ENCODE measurements around the gene NTM. TPM values are rescaled to one million over a fixed set of nuclear protein-coding genes. Genes with fewer than 3 reads are reported as not detected.

NTM gene
- polyA plus RNA-seq, 1 donor from 2014 or later: 39.4 TPM

DNA sequence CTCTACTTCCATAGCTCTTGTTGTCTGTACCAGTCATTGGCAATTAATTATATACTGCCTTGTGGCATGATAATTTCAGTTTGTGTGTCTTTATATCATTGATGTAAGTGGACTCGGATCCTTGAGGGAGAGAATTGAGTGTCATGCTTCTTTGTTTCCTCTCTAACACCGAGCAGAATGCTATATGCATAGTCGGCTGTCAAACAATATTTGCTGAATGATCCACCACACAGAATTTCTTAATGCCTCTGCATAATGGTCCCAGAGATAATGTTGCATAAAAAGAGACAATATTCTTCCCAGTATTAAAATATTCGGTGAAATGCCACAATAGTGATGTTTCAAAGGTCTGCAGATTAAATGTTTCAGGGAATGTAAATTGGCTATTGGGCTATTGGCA lies 664.8 kb downstream of the NTM start:
- Histone ChIP-seq H3F3A (ENCODE audit: insufficient read depth, low read length, poor library complexity, severe bottlenecking) (no peaks in the 10 kb centered on the region), H3K4me2 (ENCODE audit: low read length) (peak overlapping the region; percentile 17), H3K27me3 (ENCODE audit: insufficient read depth, low read depth, low read length) (no peaks in the 10 kb centered on the region), H2AFZ (ENCODE audit: low read depth, low read length) (no peak overlapping the region), H3K9me3 (ENCODE audit: low read length) (no peaks in the 10 kb centered on the region), H3K9me2 (ENCODE audit: insufficient read depth, low read length) (no peaks in the 10 kb centered on the region), H4K20me1 (ENCODE audit: insufficient read depth) (no peaks in the 10 kb centered on the region), H3K79me2 (replicated peaks; ENCODE audit: insufficient read depth, low read length) (no peaks in the 10 kb centered on the region), H3K4me3 (ENCODE audit: low read length) (peak overlapping the region; percentile 32), H3K9ac (ENCODE audit: low read length) (peak overlapping the region; percentile 37), H3K27ac (ENCODE audit: low read length) (peak overlapping the region; percentile 80), H3K36me3 (ENCODE audit: insufficient read depth, low read length) (no peaks in the 10 kb centered on the region)
- no peak for TF ChIP-seq TAF1 (IDR thresholded peaks at IDR 0.05; ENCODE audit: low read depth)
- TF ChIP-seq MXI1 (conservative IDR thresholded peaks at IDR 0.05; ENCODE audit: poor library complexity, severe bottlenecking): no peak
- TF ChIP-seq, protein P1, sequence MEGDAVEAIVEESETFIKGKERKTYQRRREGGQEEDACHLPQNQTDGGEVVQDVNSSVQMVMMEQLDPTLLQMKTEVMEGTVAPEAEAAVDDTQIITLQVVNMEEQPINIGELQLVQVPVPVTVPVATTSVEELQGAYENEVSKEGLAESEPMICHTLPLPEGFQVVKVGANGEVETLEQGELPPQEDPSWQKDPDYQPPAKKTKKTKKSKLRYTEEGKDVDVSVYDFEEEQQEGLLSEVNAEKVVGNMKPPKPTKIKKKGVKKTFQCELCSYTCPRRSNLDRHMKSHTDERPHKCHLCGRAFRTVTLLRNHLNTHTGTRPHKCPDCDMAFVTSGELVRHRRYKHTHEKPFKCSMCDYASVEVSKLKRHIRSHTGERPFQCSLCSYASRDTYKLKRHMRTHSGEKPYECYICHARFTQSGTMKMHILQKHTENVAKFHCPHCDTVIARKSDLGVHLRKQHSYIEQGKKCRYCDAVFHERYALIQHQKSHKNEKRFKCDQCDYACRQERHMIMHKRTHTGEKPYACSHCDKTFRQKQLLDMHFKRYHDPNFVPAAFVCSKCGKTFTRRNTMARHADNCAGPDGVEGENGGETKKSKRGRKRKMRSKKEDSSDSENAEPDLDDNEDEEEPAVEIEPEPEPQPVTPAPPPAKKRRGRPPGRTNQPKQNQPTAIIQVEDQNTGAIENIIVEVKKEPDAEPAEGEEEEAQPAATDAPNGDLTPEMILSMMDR (IDR thresholded peaks at IDR 0.05; ENCODE audit: poor library complexity, severe bottlenecking): no peak
- no peak for TF ChIP-seq RAD21 (conservative IDR thresholded peaks at IDR 0.05)
- no peak for TF ChIP-seq SMC3 (conservative IDR thresholded peaks at IDR 0.05; ENCODE audit: poor library complexity)
- no peak for TF ChIP-seq EZH2 (IDR thresholded peaks at IDR 0.05; ENCODE audit: borderline replicate concordance, insufficient read depth, low read length, poor library complexity, severe bottlenecking)
- TF ChIP-seq, protein P2, sequence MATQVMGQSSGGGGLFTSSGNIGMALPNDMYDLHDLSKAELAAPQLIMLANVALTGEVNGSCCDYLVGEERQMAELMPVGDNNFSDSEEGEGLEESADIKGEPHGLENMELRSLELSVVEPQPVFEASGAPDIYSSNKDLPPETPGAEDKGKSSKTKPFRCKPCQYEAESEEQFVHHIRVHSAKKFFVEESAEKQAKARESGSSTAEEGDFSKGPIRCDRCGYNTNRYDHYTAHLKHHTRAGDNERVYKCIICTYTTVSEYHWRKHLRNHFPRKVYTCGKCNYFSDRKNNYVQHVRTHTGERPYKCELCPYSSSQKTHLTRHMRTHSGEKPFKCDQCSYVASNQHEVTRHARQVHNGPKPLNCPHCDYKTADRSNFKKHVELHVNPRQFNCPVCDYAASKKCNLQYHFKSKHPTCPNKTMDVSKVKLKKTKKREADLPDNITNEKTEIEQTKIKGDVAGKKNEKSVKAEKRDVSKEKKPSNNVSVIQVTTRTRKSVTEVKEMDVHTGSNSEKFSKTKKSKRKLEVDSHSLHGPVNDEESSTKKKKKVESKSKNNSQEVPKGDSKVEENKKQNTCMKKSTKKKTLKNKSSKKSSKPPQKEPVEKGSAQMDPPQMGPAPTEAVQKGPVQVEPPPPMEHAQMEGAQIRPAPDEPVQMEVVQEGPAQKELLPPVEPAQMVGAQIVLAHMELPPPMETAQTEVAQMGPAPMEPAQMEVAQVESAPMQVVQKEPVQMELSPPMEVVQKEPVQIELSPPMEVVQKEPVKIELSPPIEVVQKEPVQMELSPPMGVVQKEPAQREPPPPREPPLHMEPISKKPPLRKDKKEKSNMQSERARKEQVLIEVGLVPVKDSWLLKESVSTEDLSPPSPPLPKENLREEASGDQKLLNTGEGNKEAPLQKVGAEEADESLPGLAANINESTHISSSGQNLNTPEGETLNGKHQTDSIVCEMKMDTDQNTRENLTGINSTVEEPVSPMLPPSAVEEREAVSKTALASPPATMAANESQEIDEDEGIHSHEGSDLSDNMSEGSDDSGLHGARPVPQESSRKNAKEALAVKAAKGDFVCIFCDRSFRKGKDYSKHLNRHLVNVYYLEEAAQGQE (IDR thresholded peaks at IDR 0.05; ENCODE audit: borderline replicate concordance): no peak
- no peak for TF ChIP-seq POLR2AphosphoS5 (IDR thresholded peaks at IDR 0.05)
- no peak for TF ChIP-seq EP300 (conservative IDR thresholded peaks at IDR 0.05; ENCODE audit: poor library complexity, severe bottlenecking)

GRCh38 chr11:132035766-132036165 lies 665.4 kb downstream of the NTM start:
- Histone ChIP-seq H3K79me2 (replicated peaks; ENCODE audit: insufficient read depth, low read length) (no peaks in the 10 kb centered on the region), H3K27ac (ENCODE audit: low read length) (peak overlapping the region; percentile 80), H3K9ac (ENCODE audit: low read length) (peak overlapping the region; percentile 37), H2AFZ (ENCODE audit: low read depth, low read length) (no peak overlapping the region), H3K36me3 (ENCODE audit: insufficient read depth, low read length) (no peaks in the 10 kb centered on the region), H3K27me3 (ENCODE audit: insufficient read depth, low read depth, low read length) (no peaks in the 10 kb centered on the region), H3K4me3 (ENCODE audit: low read length) (peak overlapping the region; percentile 32), H3F3A (ENCODE audit: insufficient read depth, low read length, poor library complexity, severe bottlenecking) (no peaks in the 10 kb centered on the region), H3K9me2 (ENCODE audit: insufficient read depth, low read length) (no peaks in the 10 kb centered on the region), H3K4me2 (ENCODE audit: low read length) (no peak overlapping the region), H4K20me1 (ENCODE audit: insufficient read depth) (no peaks in the 10 kb centered on the region), H3K9me3 (ENCODE audit: low read length) (no peaks in the 10 kb centered on the region)
- TF ChIP-seq POLR2AphosphoS5 (IDR thresholded peaks at IDR 0.05) (peak; percentile 40), MXI1 (conservative IDR thresholded peaks at IDR 0.05; ENCODE audit: poor library complexity, severe bottlenecking) (no peak)

DNA sequence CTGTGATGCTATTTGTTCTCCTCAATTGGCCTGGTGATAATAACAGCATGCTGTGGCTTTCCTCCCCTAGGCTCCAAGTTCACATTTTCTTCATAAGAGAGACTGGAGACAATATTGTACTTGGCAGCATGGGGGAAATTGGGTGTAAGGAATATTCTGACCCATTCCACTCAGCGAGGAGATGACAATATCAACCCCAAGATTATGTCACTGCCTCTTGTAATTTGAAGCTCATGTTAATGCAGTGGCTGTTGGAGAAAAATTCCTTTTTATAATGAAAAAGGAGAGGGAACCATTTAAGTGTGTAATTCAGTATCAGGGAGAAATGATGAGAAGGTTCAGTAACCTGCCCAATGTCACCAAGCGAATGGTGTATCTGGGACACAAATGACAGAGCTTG lies 665.8 kb downstream of the NTM start:
- Histone ChIP-seq H3K79me2 (replicated peaks; ENCODE audit: insufficient read depth, low read length) (no peaks in the 10 kb centered on the region), H3K9me3 (ENCODE audit: low read length) (no peaks in the 10 kb centered on the region), H3K4me2 (ENCODE audit: low read length) (no peak overlapping the region), H2AFZ (ENCODE audit: low read depth, low read length) (no peak overlapping the region), H4K20me1 (ENCODE audit: insufficient read depth) (no peaks in the 10 kb centered on the region), H3K27me3 (ENCODE audit: insufficient read depth, low read depth, low read length) (no peaks in the 10 kb centered on the region), H3K9ac (ENCODE audit: low read length) (peak overlapping the region; percentile 37), H3F3A (ENCODE audit: insufficient read depth, low read length, poor library complexity, severe bottlenecking) (no peaks in the 10 kb centered on the region), H3K4me3 (ENCODE audit: low read length) (peak overlapping the region; percentile 32), H3K9me2 (ENCODE audit: insufficient read depth, low read length) (no peaks in the 10 kb centered on the region), H3K27ac (ENCODE audit: low read length) (peak overlapping the region; percentile 80), H3K36me3 (ENCODE audit: insufficient read depth, low read length) (no peaks in the 10 kb centered on the region)
- TF ChIP-seq MXI1 (conservative IDR thresholded peaks at IDR 0.05; ENCODE audit: poor library complexity, severe bottlenecking) (no peak), TAF1 (IDR thresholded peaks at IDR 0.05; ENCODE audit: low read depth) (no peak), RAD21 (conservative IDR thresholded peaks at IDR 0.05) (no peak), EP300 (conservative IDR thresholded peaks at IDR 0.05; ENCODE audit: poor library complexity, severe bottlenecking) (no peak), SMC3 (conservative IDR thresholded peaks at IDR 0.05; ENCODE audit: poor library complexity) (no peak), POLR2AphosphoS5 (IDR thresholded peaks at IDR 0.05) (no peak), EZH2 (IDR thresholded peaks at IDR 0.05; ENCODE audit: borderline replicate concordance, insufficient read depth, low read length, poor library complexity, severe bottlenecking) (no peak)
- TF ChIP-seq, protein P2 (IDR thresholded peaks at IDR 0.05; ENCODE audit: borderline replicate concordance): no peak
- TF ChIP-seq, protein P1 (IDR thresholded peaks at IDR 0.05; ENCODE audit: poor library complexity, severe bottlenecking): no peak

Measured in neural cell (in vitro differentiated cells).